ENCODE measurements around the gene ZNF808.

- peak in 2 of 4 experiments; percentile 8 to 19 for TF ChIP-seq CTCF (IDR thresholded peaks at IDR 0.05)
- TF ChIP-seq EP300 (IDR thresholded peaks at IDR 0.05), result no peak
- peak in 3 of 4 donors; percentile 38 to 46 (median 41) for TF ChIP-seq POLR2AphosphoS5 (IDR thresholded peaks at IDR 0.05)
- no peak for TF ChIP-seq POLR2A (IDR thresholded peaks at IDR 0.05)
Observed at GRCh38 chr19:52535771-52536447, 8.4 kb downstream of the ZNF808 start.
